ENCODE results near the gene TMED8.
A peak's percentile ranks its signal among the peaks of the same experiment; 100 is the strongest.
"Not testable (repeated sequence)": the region's sequence is repeated elsewhere in the genome, so short reads cannot be mapped to it uniquely, and the experiment has no call there.

The TMED8 gene, protein sequence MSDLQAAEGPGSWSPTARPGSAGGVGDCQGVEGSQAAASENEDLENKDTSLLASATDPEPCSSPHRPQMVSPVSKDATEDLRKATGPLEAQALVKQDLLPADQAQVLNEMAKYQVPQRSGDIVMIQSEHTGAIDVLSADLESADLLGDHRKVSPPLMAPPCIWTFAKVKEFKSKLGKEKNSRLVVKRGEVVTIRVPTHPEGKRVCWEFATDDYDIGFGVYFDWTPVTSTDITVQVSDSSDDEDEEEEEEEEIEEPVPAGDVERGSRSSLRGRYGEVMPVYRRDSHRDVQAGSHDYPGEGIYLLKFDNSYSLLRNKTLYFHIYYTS

DNA sequence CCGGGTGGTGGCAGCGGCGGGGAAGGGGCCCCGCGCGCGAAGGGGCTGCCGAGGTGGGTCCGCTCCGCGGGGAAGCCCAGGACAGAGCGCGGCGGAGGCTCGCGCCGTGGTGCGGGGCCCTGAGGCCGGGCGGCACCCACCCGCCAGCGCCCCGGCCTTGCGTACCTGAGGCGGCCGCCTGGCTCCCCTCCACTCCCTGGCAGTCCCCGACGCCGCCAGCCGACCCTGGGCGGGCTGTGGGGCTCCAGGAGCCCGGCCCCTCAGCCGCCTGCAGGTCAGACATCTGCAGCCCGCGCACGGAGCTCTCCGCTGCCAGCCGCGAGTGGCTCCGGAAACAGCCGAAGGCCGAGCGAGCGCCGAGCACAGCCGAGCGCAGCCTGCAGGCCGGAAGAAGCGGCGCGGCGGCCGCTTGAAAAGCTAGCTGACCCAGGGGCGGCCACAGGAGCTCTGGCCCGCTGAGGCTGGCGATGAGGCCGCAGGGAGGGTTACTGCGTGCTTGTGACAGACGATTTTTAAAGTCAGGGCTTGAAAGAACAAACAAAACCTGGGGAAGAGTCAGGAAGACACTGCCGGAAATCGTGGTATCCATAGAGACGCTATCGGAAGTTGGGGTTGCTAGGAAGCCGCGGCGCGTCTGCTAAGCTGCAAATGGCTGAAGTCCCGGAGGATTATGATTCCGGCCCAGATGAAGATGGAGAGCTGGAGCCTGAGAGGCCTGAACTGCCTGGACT is at the start of gene TMED8, which contains the start of gene SAMD15:
Gene TMED8 (minus strand): TSS at position 324 of the 731 bp plus-strand sequence. CDS start 41 bp downstream, at position 283.
Gene SAMD15 (plus strand): TSS at position 609 of the 731 bp plus-strand sequence. CDS start 40 bp downstream, at position 649.
- peak; percentile 38 to 94 (median 87) for DNase-seq

- no peak for DNase-seq
These were observed 49.5 kb upstream of the TMED8 start for GRCh38 chr14:77426396-77426795.

GRCh38 chr14:77424862-77425261 is 48.0 kb upstream of the TMED8 start:
- DNase-seq = no peak

GRCh38 chr14:77423423-77423822 is 46.5 kb upstream of the TMED8 start, which contains the start of gene NOXRED1:
Gene NOXRED1, minus strand, starts transcription at chr14:77423523. Its CDS starts 634 bp downstream, at chr14:77422889.
- DNase-seq = no peak

GRCh38 chr14:77421201-77421600 is 44.3 kb upstream of the TMED8 start:
- DNase-seq = no peak

DNA sequence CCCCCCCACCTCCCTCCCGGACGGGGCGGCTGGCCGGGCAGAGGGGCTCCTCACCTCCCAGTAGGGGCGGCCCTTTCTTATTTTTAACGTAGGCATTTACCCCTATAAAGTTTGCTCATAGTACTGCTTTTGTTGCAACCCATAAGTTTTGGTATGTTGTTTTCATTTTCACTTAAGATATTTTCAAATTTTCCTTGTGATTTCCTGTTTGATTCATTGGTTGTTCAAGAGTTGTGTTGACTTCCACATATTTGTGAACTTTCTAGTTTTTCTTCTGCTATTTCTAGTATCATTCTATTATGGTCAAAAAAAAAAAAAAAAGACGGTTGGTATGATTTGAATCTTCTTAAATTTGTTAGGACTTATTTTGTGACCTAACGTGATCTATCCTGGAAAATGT is 39.9 kb upstream of the TMED8 start:
- DNase-seq = no peak

DNA sequence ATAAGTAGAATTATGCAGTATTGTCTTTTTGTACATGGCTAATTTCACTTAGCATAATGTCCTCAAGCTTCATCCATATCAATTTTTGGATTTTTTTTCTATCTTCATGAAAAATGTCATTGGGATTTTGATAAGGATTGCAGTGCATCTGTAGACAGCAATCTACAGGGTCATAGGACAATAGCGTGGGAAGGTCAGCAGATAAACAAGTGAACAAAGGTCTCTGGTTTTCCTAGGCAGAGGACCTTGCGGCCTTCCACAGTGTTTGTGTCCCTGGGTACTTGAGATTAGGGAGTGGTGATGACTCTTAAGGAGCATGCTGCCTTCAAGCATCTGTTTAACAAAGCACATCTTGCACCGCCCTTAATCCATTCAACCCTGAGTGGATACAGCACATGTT is 39.2 kb upstream of the TMED8 start:
- not testable (repeated sequence) for DNase-seq

DNA sequence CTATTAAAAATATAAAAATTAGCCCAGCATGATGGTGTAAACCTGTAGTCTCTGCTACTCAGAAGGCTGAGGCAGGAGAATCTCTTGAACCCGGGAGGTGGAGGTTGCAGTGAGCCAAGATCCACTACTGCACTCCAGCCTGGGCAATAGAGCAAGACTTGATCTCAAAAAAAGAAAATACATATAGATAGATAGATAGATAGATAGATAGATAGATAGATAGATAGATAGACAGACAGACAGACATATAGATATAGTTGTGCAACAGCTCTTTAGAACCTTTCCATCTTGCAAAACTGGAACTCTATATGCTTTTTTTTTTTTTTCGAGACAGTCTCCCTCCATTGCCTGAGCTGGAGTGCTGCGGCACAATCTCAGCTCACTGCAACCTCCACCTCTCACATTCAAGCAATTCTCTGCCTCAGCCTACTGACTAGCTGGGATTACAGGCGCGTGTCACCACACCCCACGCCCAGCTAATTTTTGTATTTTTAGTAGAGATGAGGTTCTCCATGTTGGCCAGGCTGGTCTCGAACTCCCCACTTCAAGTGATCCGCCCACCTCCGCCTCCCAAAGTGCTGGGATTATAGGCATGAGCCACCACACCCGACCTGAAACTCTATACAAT is 38.6 kb upstream of the TMED8 start:
- not testable (repeated sequence) for DNase-seq

DNA sequence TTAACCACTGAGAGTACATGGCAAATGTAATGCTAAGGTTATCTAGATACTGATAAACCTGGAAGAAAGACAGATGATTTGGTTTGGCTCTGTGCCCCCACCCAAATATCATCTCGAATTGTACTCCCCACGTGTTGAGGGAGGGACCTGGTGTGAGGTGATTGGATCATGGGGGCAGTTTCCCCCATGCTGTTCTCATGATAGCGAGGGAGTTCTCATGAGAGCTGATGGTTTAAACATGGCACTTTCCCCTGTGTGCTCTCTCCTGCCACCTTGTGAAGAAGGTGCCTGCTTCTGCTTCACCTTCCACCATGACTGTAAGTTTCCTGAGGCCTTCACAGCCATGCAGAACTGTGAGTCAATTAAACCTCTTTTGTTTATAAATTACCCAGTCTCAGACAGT is 32.2 kb upstream of the TMED8 start:
- DNase-seq = no peak

DNA sequence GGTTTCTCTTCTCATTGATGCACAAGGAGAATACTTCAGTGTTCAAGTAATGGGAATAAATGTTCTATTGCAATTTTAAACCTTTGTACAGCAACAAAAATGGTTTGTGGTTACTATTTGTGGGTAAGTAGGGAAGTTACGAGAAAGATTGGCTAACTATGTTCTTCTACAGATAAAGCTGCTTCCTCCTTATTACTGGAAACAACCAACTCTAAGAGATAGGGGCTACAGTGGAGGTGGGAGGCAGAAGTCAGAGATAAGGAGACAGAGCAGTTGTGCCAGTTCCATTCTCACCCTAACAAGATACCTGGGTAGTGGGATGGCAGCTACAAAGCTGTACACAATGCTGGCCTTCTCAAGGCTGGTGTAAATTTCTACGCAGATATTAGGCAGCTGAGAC is 30.3 kb upstream of the TMED8 start:
- peak in 1 of 14 donors; percentile 1 for DNase-seq

GRCh38 chr14:77406718-77407117 is 29.8 kb upstream of the TMED8 start:
- no peak for DNase-seq

- DNase-seq = no peak
These were observed 29.2 kb upstream of the TMED8 start for GRCh38 chr14:77406086-77406485.

DNA sequence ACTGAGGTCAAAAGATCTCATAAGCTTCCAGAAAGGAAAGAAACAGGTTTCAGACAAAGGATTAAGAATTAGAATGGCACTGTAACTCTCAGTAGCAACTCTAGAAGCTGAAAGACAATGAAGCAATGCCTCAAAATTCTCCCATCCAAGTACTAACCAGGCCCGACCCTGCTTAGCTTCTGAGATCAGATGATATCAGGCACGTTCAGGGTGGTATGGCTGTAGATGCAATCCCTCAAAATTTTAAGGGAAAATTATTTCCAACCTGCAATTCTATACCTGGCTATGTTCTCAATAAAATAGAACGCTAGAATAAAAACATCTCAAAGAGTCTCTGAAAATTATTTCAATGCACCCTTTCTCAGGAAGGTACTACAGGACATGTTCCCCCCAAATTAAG is 26.9 kb upstream of the TMED8 start:
- DNase-seq = no peak

DNA sequence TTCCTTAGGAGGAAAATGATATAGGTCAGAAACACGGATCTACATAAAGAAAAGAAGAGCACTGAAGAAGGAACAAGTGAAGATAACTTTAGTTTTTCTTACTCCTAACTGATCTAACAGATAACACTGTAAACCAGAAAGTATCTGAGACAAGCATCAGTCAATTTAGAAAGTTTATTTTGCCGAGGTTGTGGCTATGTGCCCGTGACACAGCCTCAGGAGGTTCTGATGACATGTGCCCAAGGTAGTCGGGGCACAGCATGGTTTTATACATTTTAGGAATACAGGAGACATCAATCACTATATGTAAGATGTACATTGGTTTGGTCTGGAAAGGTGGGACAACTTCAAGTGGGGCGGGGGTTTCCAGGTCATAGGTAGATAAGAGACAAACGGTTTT is 23.3 kb upstream of the TMED8 start:
- no peak for DNase-seq

DNA sequence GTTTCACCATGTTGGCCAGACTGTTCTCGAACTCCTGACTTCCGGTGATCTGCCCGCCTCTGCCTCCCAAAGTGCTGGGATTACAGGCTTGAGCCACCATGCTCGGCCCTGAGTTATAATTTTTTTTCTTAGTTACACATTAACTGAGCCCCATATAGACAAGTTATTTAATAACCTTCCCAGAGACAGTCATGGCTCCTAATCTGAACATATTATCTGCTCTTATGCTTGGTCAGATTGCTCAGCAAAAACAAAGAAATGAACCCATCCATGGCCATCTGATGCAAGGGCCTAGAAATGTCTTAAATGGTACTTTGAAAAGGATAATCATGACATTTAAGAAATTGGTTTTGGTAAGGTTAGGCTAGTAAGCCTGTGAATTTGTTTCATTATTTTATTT is 13.3 kb upstream of the TMED8 start:
- no peak for DNase-seq

GRCh38 chr14:77378701-77379100 is 1.8 kb upstream of the TMED8 start:
- DNase-seq = no peak

GRCh38 chr14:77377502-77377844 is 579 bp upstream of the TMED8 start:
- DNase-seq = no peak

- peak in 4 of 14 donors; percentile 31 to 61 (median 47) for DNase-seq
These were observed 722 bp downstream of the TMED8 start for GRCh38 chr14:77375973-77376770.

- DNase-seq = no peak
These were observed 1.5 kb downstream of the TMED8 start for GRCh38 chr14:77375164-77375950.

DNA sequence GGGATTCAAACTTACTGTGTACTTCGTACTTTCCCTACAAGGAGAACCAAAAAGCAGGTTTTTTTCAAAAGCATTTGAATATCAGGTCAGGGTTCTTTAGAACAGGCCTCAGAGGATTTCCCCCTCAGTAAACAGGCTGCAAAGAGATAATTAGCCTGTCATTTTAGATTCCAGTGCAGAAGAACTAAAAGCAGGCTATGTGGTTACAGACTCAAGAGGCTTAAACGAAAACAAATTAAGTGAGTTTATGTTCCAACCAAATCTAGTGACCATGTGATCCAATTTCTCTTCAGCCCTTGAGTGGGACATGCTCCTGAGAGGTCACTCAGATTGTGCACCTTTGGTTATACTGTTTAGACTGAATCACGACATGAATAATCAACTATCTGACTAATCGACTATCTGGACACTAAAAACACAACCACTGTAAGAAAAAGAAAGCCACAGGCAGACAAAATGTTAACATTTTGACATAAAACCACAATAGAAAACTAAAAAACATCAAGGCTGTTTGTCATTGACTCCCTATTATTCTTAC is 4.5 kb downstream of the TMED8 start:
- DNase-seq = no peak

DNA sequence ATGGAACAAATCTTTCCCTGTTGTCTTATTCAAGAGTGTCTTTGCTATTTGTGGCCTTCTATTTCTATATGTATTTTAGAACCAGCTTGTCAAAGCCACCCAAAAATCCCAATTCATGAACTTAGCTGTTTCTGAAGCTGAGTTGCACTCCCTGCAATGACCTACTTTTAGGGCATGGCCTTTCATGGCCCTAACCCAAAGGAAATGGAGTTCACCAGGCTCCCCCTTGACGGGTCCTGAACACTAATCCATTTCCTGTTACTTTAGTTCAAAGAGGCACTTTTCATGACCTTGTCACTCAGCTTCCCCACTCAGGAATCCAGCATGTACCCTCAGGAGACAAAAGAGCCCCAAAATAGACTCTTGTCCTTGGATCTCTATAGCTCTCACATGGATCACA is 7.6 kb downstream of the TMED8 start:
- no peak for DNase-seq
